SK-N-MC (cell line): ENCODE data around the gene TMEM131.
"Not testable (repeated sequence)": the region's sequence is repeated elsewhere in the genome, so short reads cannot be mapped to it uniquely, and the experiment has no call there.

Source experiments
- DNase-seq: peaks from one replicate; pipeline ENCODE4 v3.0.0-alpha.2; 2011; ENCODE audit warnings: low read depth, low spot score
- H3K27ac ChIP-seq: fragments of 200-600 bp; sonication (generic); 2 replicates; pipeline ENCODE4 v1.5.1; 2016; ENCODE audit warnings: mixed run types
- H3K36me3 ChIP-seq: fragments of 200-600 bp; sonication (generic); 2 replicates; pipeline ENCODE4 v1.6.1; 2017; ENCODE audit warnings: antibody characterized with exemption, low read length, mixed read lengths; ENCODE audit not compliant: insufficient read depth
- H3K4me3 ChIP-seq: fragments of 200-600 bp; sonication (generic); 2 replicates; pipeline ENCODE4 v1.5.1; 2016
- H3K9ac ChIP-seq: fragments of 200-600 bp; sonication (generic); 2 replicates; pipeline ENCODE4 v1.8.0; 2017; ENCODE audit warnings: mixed run types, mixed read lengths; ENCODE audit not compliant: insufficient read length
- H3K9me3 ChIP-seq: fragments of 200-600 bp; sonication (generic); 2 replicates; pipeline ENCODE4 v1.6.1; 2017; ENCODE audit warnings: low read depth, mild to moderate bottlenecking, antibody characterized with exemption, low read length, moderate library complexity, mixed read lengths
- EZH2 ChIP-seq: fragments of 200-600 bp; sonication (generic); IDR thresholded peaks from one replicate; pipeline ENCODE4 v1.6.1; 2017; ENCODE audit warnings: antibody characterized with exemption
- FOXP2 ChIP-seq: optimal IDR thresholded peaks from 2 replicates; pipeline ENCODE3; 2011; ENCODE audit warnings: mild to moderate bottlenecking, moderate library complexity; ENCODE audit not compliant: insufficient read depth; ENCODE audit errors: extremely low read length, control extremely low read depth
- POLR2AphosphoS5 ChIP-seq: IDR thresholded peaks from 2 replicates; pipeline ENCODE4 v1.6.1; 2012; ENCODE audit warnings: mild to moderate bottlenecking, low read depth, low read length, borderline replicate concordance

The TMEM131 gene, protein sequence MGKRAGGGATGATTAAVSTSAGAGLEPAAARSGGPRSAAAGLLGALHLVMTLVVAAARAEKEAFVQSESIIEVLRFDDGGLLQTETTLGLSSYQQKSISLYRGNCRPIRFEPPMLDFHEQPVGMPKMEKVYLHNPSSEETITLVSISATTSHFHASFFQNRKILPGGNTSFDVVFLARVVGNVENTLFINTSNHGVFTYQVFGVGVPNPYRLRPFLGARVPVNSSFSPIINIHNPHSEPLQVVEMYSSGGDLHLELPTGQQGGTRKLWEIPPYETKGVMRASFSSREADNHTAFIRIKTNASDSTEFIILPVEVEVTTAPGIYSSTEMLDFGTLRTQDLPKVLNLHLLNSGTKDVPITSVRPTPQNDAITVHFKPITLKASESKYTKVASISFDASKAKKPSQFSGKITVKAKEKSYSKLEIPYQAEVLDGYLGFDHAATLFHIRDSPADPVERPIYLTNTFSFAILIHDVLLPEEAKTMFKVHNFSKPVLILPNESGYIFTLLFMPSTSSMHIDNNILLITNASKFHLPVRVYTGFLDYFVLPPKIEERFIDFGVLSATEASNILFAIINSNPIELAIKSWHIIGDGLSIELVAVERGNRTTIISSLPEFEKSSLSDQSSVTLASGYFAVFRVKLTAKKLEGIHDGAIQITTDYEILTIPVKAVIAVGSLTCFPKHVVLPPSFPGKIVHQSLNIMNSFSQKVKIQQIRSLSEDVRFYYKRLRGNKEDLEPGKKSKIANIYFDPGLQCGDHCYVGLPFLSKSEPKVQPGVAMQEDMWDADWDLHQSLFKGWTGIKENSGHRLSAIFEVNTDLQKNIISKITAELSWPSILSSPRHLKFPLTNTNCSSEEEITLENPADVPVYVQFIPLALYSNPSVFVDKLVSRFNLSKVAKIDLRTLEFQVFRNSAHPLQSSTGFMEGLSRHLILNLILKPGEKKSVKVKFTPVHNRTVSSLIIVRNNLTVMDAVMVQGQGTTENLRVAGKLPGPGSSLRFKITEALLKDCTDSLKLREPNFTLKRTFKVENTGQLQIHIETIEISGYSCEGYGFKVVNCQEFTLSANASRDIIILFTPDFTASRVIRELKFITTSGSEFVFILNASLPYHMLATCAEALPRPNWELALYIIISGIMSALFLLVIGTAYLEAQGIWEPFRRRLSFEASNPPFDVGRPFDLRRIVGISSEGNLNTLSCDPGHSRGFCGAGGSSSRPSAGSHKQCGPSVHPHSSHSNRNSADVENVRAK (N-terminal part only)

DNA sequence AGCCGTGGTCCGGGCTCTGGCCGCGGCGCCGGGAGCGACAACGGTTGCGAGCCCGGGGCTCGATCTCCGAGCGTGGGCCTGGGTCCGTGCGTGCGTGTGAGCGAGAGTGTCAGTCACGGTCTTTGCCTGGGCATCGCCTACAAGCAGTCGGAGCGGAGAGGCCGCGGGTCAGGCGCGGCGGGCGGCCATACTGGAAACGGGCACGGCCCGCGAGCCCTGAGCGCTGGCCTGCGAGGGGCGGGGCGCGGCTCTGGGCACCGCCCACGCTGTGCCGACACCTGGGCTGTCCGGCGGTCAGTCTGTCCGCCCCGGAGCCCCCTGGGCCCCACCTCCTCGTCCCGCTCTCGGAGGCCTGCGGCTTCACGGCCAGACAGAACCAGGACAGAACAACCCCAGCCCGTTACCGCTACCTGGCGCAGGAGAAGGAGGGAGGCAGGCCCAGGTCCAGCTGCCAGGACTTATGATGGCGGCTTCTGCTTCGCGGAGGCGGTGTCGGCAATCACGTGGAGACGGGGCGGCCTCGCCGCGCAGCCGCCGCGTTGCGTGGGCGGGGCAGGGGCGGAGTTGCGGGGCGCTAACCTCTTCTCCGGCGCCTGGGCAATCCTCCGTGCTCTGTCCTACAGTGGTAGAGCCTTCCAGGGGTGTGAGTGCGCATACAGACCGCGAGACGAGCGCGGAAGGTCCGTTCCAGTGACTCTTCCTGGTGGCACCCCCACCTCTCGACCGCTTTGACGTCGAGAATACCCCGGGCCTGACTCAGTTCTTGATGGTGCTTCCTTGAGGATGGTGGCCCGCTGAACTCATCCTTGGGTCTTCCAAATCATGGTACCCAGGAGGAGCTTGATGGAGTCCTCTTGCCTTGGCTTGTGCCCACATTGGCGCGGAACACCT lies at the start of gene TMEM131:
TSS of gene TMEM131 (minus strand) at position 215 of the 891 bp plus-strand sequence. CDS start 286 bp downstream, outside the sequence.
- peak; percentile 70 for TF ChIP-seq POLR2AphosphoS5
- no peak for TF ChIP-seq FOXP2
- TF ChIP-seq EZH2, result no peak
- H3K27ac ChIP-seq, result peak within 1 kb of the TSS; percentile 88
- no peaks in the 10 kb centered on the region for H3K36me3 ChIP-seq
- DNase-seq, result no peak
- no peaks in the 10 kb centered on the region for H3K9me3 ChIP-seq
- peak within 1 kb of the TSS; percentile 93 for H3K9ac ChIP-seq
- peak within 1 kb of the TSS; percentile 98 for H3K4me3 ChIP-seq

DNA sequence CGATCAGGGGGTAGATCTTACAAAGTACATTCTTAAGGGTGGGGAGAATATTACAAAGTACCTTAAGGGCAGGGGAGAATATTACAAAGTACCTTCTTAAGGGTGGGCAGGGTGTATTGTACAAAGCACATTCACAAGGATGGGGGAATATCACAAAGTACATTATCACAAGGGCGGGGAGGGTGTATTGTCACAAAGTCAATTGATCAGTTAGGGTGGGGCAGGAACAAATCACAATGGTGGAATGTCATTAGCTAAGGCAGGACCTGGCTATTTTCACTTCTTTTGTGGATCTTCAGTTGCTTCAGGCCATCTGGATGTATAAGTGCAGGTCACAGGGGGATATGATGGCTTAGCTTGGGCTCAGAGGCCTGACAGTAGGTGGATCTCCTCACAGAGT lies 49.0 kb upstream of the TMEM131 start:
- H3K4me3 ChIP-seq, H3K36me3 ChIP-seq, H3K27ac ChIP-seq, H3K9me3 ChIP-seq, H3K9ac ChIP-seq, DNase-seq: not testable (repeated sequence)

DNA sequence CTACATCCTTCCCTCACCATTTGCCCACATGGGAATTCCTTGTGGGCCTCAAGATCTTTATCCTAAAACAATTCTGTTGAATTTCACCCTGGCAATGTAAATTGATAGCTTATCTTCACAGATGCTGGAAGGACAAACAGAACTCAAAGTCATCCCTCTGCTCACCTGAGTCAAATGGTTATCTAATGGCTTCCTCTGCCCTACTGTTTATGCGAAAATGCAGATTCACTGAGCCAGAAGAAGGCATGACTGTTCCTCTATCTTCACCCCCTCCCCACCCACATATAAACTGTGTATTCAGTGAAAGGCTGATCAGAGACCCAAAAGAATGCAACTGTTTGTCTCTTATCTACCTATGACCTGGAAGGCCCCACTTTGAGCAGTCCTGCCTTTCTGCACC lies 47.4 kb upstream of the TMEM131 start:
- TF ChIP-seq FOXP2, result no peak
- no peak for TF ChIP-seq POLR2AphosphoS5
- no peak for TF ChIP-seq EZH2
- Histone ChIP-seq H3K9me3 (no peaks in the 10 kb centered on the region), H3K27ac (no peak overlapping the region)

DNA sequence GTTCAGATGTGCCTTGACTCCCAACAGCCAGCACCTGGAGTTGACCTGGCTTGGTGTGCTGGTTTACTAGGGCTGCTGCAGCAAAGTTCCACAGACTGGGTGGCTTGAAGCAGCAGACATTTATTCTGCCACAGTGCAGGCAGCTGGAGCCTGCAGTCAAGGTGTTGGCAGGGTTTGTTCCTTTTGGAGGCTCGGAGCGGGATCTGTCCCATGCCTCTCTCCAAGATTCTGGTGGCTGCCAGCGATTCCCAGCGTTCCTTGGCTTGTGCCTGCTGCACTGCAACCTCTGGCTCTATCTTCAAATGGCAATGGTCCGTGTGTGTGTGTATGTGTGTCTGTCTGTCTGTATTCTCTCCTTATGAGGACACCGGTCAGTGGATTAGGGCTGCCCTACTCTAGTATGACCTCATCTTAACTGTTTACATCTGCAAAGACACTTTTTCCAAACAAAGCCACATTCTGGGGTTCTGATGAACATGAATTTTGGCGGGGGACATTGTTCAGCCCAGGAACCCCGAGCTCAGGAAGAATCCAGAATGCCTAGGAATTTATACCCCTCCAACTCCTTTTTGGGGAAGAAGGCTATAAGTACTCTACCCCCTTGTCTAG lies 44.7 kb upstream of the TMEM131 start:
- no peak overlapping the region for H3K9ac ChIP-seq
- no peaks in the 10 kb centered on the region for H3K9me3 ChIP-seq
- DNase-seq, result no peak
- H3K4me3 ChIP-seq, result no peak overlapping the region
- no peak for TF ChIP-seq EZH2
- no peaks in the 10 kb centered on the region for H3K36me3 ChIP-seq
- no peak overlapping the region for H3K27ac ChIP-seq

More for the DNA sequence above, 47.4 kb upstream of the TMEM131 start:
- H3K9ac ChIP-seq, result no peak overlapping the region
- DNase-seq, result no peak
- H3K36me3 ChIP-seq, result no peaks in the 10 kb centered on the region
- no peak overlapping the region for H3K4me3 ChIP-seq

DNA sequence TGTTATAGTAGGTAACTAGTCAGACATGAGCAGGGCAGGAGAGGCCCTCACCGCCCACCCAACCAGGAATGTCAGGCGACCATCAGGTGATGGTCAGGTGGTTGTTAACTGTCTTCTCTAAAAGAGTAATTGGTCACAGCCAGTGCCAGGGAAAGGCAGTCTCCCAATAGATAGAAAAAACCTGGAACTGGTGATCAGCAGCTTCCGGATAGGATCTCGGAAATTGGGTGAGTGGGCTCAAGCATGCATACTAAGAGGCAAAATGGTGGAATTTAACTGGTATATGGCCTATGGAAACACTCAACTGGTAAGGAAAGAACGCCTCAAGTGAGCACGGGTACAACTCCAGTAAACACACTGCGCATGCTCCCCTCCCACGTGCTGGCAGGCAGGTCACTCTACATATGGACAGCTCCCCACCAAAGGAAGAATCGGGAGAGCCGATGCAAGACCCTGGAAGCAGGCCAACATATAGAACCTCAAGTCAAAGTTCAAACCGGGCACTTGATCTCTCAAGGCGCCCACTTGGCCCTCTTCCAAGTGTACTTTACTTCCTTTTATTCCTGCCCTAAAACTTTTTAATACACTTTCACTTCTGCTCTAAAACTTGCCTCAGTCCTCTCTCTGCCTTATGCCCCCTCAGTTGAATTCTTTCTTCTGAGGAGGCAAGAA lies 43.5 kb upstream of the TMEM131 start:
- TF ChIP-seq EZH2 (no peak), FOXP2 (no peak), POLR2AphosphoS5 (no peak)
- no peak for DNase-seq
- no peak overlapping the region for H3K4me3 ChIP-seq
- no peak overlapping the region for H3K27ac ChIP-seq
- H3K36me3 ChIP-seq, result no peaks in the 10 kb centered on the region
- no peak overlapping the region for H3K9ac ChIP-seq
- no peaks in the 10 kb centered on the region for H3K9me3 ChIP-seq

DNA sequence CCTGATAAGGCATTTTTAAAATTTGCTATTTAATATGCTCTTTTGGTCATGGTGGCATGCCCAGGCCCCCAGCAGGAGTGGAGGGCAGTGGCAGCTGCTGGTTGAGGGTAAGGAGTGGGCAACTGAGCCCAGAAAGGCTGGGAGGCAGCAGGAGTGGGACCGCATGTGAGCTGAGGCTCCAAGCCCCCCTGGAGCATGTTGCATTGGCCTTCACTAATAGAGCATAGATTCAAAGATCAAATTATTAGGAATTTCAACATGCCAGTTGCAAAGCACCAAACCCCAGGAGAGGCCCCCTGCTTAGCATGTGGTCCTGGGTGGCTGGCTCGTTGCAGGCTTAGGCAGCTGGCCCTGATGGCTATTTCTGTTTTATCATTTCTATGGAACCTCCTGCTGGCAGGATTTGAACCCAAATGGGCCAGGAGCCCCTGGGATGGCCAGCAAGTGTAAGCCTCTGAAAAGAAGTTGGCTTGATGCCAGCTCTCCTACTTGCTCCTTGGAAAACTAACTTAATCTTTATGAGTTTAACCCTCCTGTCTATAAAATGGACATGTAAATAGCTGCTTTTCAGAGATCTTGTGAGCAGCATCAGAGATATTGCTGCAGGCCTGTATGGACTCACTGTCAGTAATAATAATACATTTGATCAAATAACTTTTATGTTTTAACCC lies 42.1 kb upstream of the TMEM131 start:
- no peaks in the 10 kb centered on the region for H3K36me3 ChIP-seq
- no peaks in the 10 kb centered on the region for H3K9me3 ChIP-seq
- no peak overlapping the region for H3K27ac ChIP-seq
- H3K4me3 ChIP-seq, result no peak overlapping the region
- no peak overlapping the region for H3K9ac ChIP-seq
- DNase-seq, result no peak
- no peak for TF ChIP-seq POLR2AphosphoS5
- no peak for TF ChIP-seq FOXP2

DNA sequence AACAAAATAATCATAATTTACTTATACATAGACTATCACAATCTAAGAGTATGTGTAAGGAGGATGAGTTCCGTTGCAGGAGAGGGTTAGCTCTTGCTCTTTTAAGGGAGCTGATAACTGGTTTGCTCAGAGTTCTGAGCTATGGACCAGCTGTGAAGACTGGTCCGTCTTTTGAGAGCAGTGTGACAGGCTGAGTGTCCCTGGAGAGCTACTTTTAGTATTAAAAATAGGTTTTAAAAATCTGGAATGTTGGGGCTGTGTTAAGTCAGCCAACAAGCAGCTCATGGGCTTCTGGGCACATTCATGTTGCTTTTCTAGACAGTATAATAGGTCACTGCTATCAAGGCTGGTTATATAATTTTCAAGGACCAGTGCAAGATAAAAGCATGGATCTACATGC lies 41.5 kb upstream of the TMEM131 start:
- no peaks in the 10 kb centered on the region for H3K36me3 ChIP-seq
- no peaks in the 10 kb centered on the region for H3K9me3 ChIP-seq
- no peak overlapping the region for H3K27ac ChIP-seq
- no peak overlapping the region for H3K4me3 ChIP-seq
- DNase-seq, result no peak
- no peak for TF ChIP-seq POLR2AphosphoS5
- TF ChIP-seq FOXP2, result no peak
- TF ChIP-seq EZH2, result no peak
- no peak overlapping the region for H3K9ac ChIP-seq
